ENCODE data around the gene SMIM44. TPM values are rescaled to one million over a fixed set of nuclear protein-coding genes. Genes with fewer than 3 reads are reported as not detected.

The SMIM44 gene
- total RNA-seq, 1 donor from 2014 or later, result 1.0 TPM

Other genes with a start within 250 kb of the SMIM44 start
- gene NFIC, start 116.9 kb downstream of the SMIM44 start, total RNA-seq, result 16.8 and 31.2 TPM in 2 replicates
- gene SMIM24, start 2.9 kb downstream of the SMIM44 start, total RNA-seq, result 1.4 and 2.5 TPM in 2 replicates
- gene DOHH, start 17.2 kb upstream of the SMIM44 start, total RNA-seq, result 28.1 and 36.7 TPM in 2 replicates
- 53.9 and 70.2 TPM in 2 replicates for gene FZR1, start 22.9 kb upstream of the SMIM44 start, total RNA-seq
- gene TEKTIP1, start 55.7 kb upstream of the SMIM44 start, total RNA-seq, result not detected in 2 replicates
- gene MFSD12, start 74.1 kb upstream of the SMIM44 start, total RNA-seq, result 238 and 260 TPM in 2 replicates
- 125 and 135 TPM in 2 replicates for gene HMG20B, start 89.5 kb upstream of the SMIM44 start, total RNA-seq
- not detected in 2 replicates for gene GIPC3, start 102.0 kb upstream of the SMIM44 start, total RNA-seq
- gene TBXA2R, start 123.4 kb upstream of the SMIM44 start, total RNA-seq, result 0.17 and 0.51 TPM in 2 replicates
- 35.0 and 38.9 TPM in 2 replicates for gene CACTIN, start 143.3 kb upstream of the SMIM44 start, total RNA-seq
- 11.7 and 20.4 TPM in 2 replicates for gene PIP5K1C, start 217.0 kb upstream of the SMIM44 start, total RNA-seq
- gene TJP3, start 224.9 kb upstream of the SMIM44 start, total RNA-seq, result 1.9 and 3.8 TPM in 2 replicates